MCF 10A (cell line): Measurements from ENCODE around the gene PID1. TPM values are rescaled to one million over a fixed set of nuclear protein-coding genes. Genes with fewer than 3 reads are reported as not detected.

Experiments used
- BruUV-seq: library from RNA; stranded (reverse); fragments of 400-500 nt; replicated peaks from 2 replicates; lab custom pipeline; 2021; lab: Mats Ljungman, UMichigan
- CTCF ChIA-PET: fragments of 300-600 bp; sonication (Branson Sonifier 250); formaldehyde crosslinking; extraction: SDS; loops from one replicate; lab custom pipeline; 2021; ENCODE audit warnings: antibody characterized with exemption, inconsistent platforms; lab: Yijun Ruan, JAX
- POLR2A ChIA-PET: fragments of 300-600, 350-650 bp; sonication (Branson Sonifier 250); formaldehyde crosslinking; extraction: SDS; loops from one replicate; lab custom pipeline; 2020; ENCODE audit warnings: antibody characterized with exemption, inconsistent platforms; lab: Yijun Ruan, JAX
- DNase-seq: peaks from one replicate; pipeline ENCODE4 v3.0.0-alpha.2; 2018; ENCODE audit not compliant: unreplicated experiment
- H3K27ac Mint-ChIP-seq: one replicate; pipeline ENCODE4 v1.8.0; 2022; ENCODE audit warnings: mild to moderate bottlenecking, low read depth, mixed read lengths; ENCODE audit not compliant: unreplicated experiment
- H3K27me3 Mint-ChIP-seq: one replicate; pipeline ENCODE4 v1.8.0; 2022; ENCODE audit warnings: mixed read lengths; ENCODE audit not compliant: insufficient read depth, unreplicated experiment
- H3K36me3 Mint-ChIP-seq: one replicate; pipeline ENCODE4 v1.8.0; 2022; ENCODE audit warnings: mild to moderate bottlenecking, moderate library complexity, mixed read lengths; ENCODE audit not compliant: insufficient read depth, unreplicated experiment
- H3K4me1 Mint-ChIP-seq: one replicate; pipeline ENCODE4 v1.8.0; 2022; ENCODE audit warnings: mixed read lengths; ENCODE audit not compliant: insufficient read depth, unreplicated experiment
- H3K4me3 Mint-ChIP-seq: one replicate; pipeline ENCODE4 v1.8.0; 2022; ENCODE audit warnings: mild to moderate bottlenecking, moderate library complexity, mixed read lengths; ENCODE audit not compliant: unreplicated experiment
- H3K9me3 Mint-ChIP-seq: one replicate; pipeline ENCODE4 v1.8.0; 2022; ENCODE audit warnings: mixed read lengths; ENCODE audit not compliant: unreplicated experiment
- CTCF ChIP-seq: fragments of 200-600 bp; IDR thresholded peaks from one replicate; pipeline ENCODE4 v1.8.0; 2022; ENCODE audit warnings: antibody characterized with exemption, mild to moderate bottlenecking; ENCODE audit not compliant: unreplicated experiment
- intact Hi-C: fragments of 100-400 bp; cut with micrococcal nuclease; formaldehyde crosslinking; loops from 2 replicates; pipeline ENCODE4 v1.14.1; 2022
- total RNA-seq: library from RNA; stranded (reverse); gene quantifications from 2 replicates; pipeline ENCODE4 v1.2.3, GENCODE V29; 2022

Gene PID1
- total RNA-seq, 1 experiment from 2014 or later = 211 TPM

GRCh38 chr2:229257985-229258384, 13.1 kb downstream of the PID1 start:
- Mint-ChIP-seq H3K9me3 (no peaks in the 10 kb centered on the region), H3K27ac (no peak overlapping the region), H3K4me1 (peaks cover 17% of the 10 kb centered on the region), H3K4me3 (no peak overlapping the region), H3K36me3 (peaks cover 82% of the 10 kb centered on the region), H3K27me3 (no peaks in the 10 kb centered on the region)
- no TSS peak for BruUV-seq
- no peak for TF ChIP-seq CTCF
- intact Hi-C loops = no loop called here
- CTCF ChIA-PET = no interaction called here
- POLR2A ChIA-PET = no interaction called here
- no peak for DNase-seq

DNA sequence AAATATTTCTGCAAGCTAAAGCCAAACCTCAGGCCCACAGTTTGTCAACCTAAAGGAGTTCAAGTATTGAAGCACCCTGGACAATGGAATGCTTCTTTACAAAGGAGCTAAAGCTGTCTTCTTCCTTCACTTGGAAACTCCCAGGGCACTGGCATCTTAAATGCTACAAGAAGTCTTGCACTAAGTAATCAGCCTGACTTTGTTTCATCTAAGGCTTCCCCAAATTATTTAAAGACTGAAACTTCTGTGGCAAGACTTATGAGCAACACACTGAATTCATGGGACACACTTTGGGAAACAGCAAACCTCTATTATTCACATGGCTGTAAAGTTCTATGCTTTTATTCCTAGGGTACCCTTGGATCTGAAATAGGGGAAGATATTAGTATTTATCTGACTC, 14.7 kb downstream of the PID1 start:
- H3K27ac Mint-ChIP-seq = no peak overlapping the region
- intact Hi-C loops = no loop called here
- no peak overlapping the region for H3K4me3 Mint-ChIP-seq
- no peaks in the 10 kb centered on the region for H3K9me3 Mint-ChIP-seq
- peaks cover 19% of the 10 kb centered on the region for H3K4me1 Mint-ChIP-seq
- BruUV-seq = no TSS peak
- ChIA-PET POLR2A (interaction anchor here (0.6 to 1.6 kb wide), 4 partner anchors 11 to 38 kb away, joined by 3 to 6 read pairs (median 4); no protein-coding TSS in a partner anchor), CTCF (interaction anchor here (0.6 to 1.1 kb wide), 3 partner anchors 14 to 123 kb away, joined by 3 read pairs; no protein-coding TSS in a partner anchor)
- peaks cover 67% of the 10 kb centered on the region for H3K36me3 Mint-ChIP-seq
- no peak for DNase-seq
- TF ChIP-seq CTCF = no peak
- H3K27me3 Mint-ChIP-seq = no peaks in the 10 kb centered on the region

GRCh38 chr2:229254206-229254605, 16.9 kb downstream of the PID1 start:
- intact Hi-C loops = no loop called here
- CTCF ChIA-PET = interaction anchor here (2.0 kb wide), 1 partner anchor 14 kb away, joined by 7 read pairs; no protein-coding TSS in a partner anchor
- peaks cover 26% of the 10 kb centered on the region for H3K4me1 Mint-ChIP-seq
- H3K27me3 Mint-ChIP-seq = no peaks in the 10 kb centered on the region
- H3K27ac Mint-ChIP-seq = no peak overlapping the region
- peaks cover 53% of the 10 kb centered on the region for H3K36me3 Mint-ChIP-seq
- no peak for DNase-seq
- POLR2A ChIA-PET = interaction anchor here (2.1 kb wide), 1 partner anchor 15 kb away, joined by 15 read pairs; no protein-coding TSS in a partner anchor
- H3K9me3 Mint-ChIP-seq = no peaks in the 10 kb centered on the region
- no peak overlapping the region for H3K4me3 Mint-ChIP-seq
- BruUV-seq = no TSS peak
- no peak for TF ChIP-seq CTCF

DNA sequence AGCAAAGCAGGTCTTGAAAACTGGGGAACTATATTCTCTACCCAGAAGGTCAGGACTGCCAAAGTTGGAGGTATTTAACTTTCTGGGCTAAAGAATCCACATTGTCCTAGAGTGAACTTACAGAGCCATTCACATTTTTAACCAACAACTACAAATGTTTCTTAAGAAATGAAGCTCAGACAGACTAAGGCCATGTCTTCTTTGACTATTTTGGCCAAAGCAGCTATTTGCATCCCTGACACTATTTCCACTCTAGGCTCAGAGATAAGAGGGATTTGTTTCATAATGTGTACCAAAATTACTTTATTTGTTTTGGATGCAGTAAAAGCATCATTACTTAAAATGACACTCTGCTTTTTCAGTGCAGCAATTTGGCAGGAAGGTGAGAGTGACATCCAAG, 18.1 kb downstream of the PID1 start:
- TF ChIP-seq CTCF = no peak
- peaks cover 41% of the 10 kb centered on the region for H3K36me3 Mint-ChIP-seq

More for the DNA sequence above, 18.1 kb downstream of the PID1 start:
- ChIA-PET POLR2A (interaction anchor here (0.6 to 2.1 kb wide), 3 partner anchors 9 to 16 kb away, joined by 3 to 15 read pairs (median 3); no protein-coding TSS in a partner anchor), CTCF (interaction anchor here (2.0 to 2.1 kb wide), 2 partner anchors 15 to 119 kb away, joined by 7 to 8 read pairs; no protein-coding TSS in a partner anchor)
- Mint-ChIP-seq H3K9me3 (no peaks in the 10 kb centered on the region), H3K27ac (no peak overlapping the region), H3K27me3 (no peaks in the 10 kb centered on the region), H3K4me1 (peaks cover 28% of the 10 kb centered on the region), H3K4me3 (no peak overlapping the region)
- DNase-seq = no peak
- intact Hi-C loops = no loop called here
- no TSS peak for BruUV-seq
